Subcutaneous adipose tissue (tissue), 4 donors: ENCODE measurements around the gene COPS3. TPM values are rescaled to one million over a fixed set of nuclear protein-coding genes. Genes with fewer than 3 reads are reported as not detected.

ENCODE experiments used
- CTCF ChIP-seq: fragments of 450-650 bp; IDR thresholded peaks from one replicate; pipeline ENCODE4 v1.5.1; 2016; ENCODE audit warnings: low read depth, mild to moderate bottlenecking, control low read depth, antibody characterized with exemption, moderate library complexity
- total RNA-seq, 4 donors: library from RNA; depleted of rRNA; stranded (reverse); fragments of >200 nt; gene quantifications; one replicate each; pipeline ENCODE4 v1.1.0, GENCODE V29; 2016

The COPS3 gene
- total RNA-seq, 4 donors from 2014 or later: 43.6 to 63.8 (median 51.7) TPM

- no peak for TF ChIP-seq CTCF
These were observed 73.0 kb downstream of the COPS3 start for GRCh38 chr17:17207998-17208397.

GRCh38 chr17:17206913-17207335, 74.1 kb downstream of the COPS3 start:
- TF ChIP-seq CTCF: no peak

- no peak for TF ChIP-seq CTCF
These were observed 74.7 kb downstream of the COPS3 start, which contains the start of gene PLD6 for GRCh38 chr17:17206124-17206912. Gene PLD6 (minus strand): TSS chr17:17206333. CDS start chr17:17206286, 47 bp downstream.

- no peak for TF ChIP-seq CTCF
These were observed 75.5 kb downstream of the COPS3 start for GRCh38 chr17:17205368-17206123.

GRCh38 chr17:17204635-17205231, 76.3 kb downstream of the COPS3 start:
- no peak for TF ChIP-seq CTCF

- TF ChIP-seq CTCF: no peak
These were observed 76.9 kb downstream of the COPS3 start for GRCh38 chr17:17204041-17204591.

GRCh38 chr17:17203173-17203730, 77.8 kb downstream of the COPS3 start:
- no peak for TF ChIP-seq CTCF
